Right atrium auricular region (tissue), 2 donors: Measurements from ENCODE around the gene DNAAF8. TPM values are rescaled to one million over a fixed set of nuclear protein-coding genes. Genes with fewer than 3 reads are reported as not detected.
A peak's percentile ranks its signal among the peaks of the same experiment; 100 is the strongest.

ENCODE experiments used
- DNase-seq: peaks from one replicate; pipeline ENCODE4 v3.0.0-alpha.2; 2019; ENCODE audit warnings: low spot score
- H3K27ac ChIP-seq, 2 donors: fragments of 200-600 bp; sonication (generic); 1 replicate in 1 of 2; 2 replicates in 1 of 2; pipeline ENCODE4 v1.5.1; 2016 to 2019
- H3K27me3 ChIP-seq, 2 donors: fragments of 200-600 bp; sonication (generic); one replicate each; pipeline versions ENCODE4 v1.5.1 to v1.6.0; 2017 to 2019
- H3K36me3 ChIP-seq: fragments of 200-600 bp; sonication (generic); one replicate; pipeline ENCODE4 v1.5.1; 2016
- H3K4me1 ChIP-seq, 2 donors: fragments of 200-600 bp; sonication (generic); one replicate each; pipeline versions ENCODE4 v1.5.1 to v1.6.0; 2017 to 2019
- H3K4me3 ChIP-seq, 2 donors: fragments of 200-600 bp; sonication (generic); 1 replicate in 1 of 2; 2 replicates in 1 of 2; pipeline ENCODE4 v1.5.1; 2017 to 2019; ENCODE audit warnings: mild to moderate bottlenecking in 1 of 2, moderate library complexity in 1 of 2
- H3K9me3 ChIP-seq, 2 donors: fragments of 200-600 bp; sonication (generic); one replicate each; pipeline ENCODE4 v1.5.1; 2019
- CTCF ChIP-seq, 2 donors: fragments of 200-600 bp; sonication (generic); IDR thresholded peaks; one replicate each; pipeline ENCODE4 v1.5.1; 2019; ENCODE audit warnings: antibody characterized with exemption in 2 of 2
- total RNA-seq, 2 donors: library from RNA; depleted of rRNA; stranded (reverse); fragments of >200 nt; gene quantifications; one replicate each; pipeline ENCODE4 v1.1.0, GENCODE V29; 2016

Gene DNAAF8
- total RNA-seq, 2 donors from 2014 or later = 0.39 to 0.44 TPM

DNA sequence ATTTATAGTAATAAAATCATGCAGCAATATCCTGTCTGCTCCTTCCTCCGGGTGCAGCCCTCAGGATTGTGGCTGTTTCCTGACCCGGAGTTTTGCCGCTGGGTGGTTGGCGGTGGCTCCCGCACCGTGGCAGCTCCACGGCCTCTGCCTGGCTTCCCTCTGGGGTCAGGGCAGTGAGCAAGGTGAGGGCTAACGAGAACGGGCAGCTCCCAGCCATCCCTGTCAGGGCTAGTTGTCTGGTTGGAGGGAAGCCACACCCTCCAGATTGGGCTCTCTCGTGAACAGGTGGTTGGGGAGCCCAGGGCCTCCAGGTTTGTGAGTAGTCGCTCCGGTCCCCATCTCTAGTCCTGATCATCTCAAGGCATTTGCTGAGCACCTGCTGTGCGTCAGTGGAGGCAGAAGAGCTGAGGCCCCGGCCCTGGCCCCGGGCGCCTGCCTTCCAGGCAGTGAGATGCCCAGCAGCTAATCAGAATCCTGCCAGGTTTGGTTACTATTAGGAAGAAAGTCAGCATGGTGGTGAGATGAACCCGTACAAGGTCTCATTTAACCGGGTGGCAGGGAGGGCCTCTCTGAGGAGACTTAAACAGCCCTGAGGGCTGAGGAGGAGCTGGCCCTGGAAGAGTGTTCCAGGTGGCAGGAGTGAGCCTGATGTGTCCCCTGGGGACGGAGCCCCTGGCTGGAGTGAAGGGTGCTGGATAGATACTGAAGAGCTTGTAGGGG, 43.2 kb upstream of the DNAAF8 start:
- Histone ChIP-seq H3K27ac (no peak overlapping the region), H3K4me1 (peaks cover 0 to 33% of the 10 kb centered on the region in 2 donors), H3K4me3 (no peak overlapping the region), H3K27me3 (no peaks in the 10 kb centered on the region), H3K36me3 (peaks cover 31% of the 10 kb centered on the region), H3K9me3 (no peaks in the 10 kb centered on the region)
- TF ChIP-seq CTCF (IDR thresholded peaks at IDR 0.05) = no peak
- DNase-seq = no peak

GRCh38 chr16:4691666-4692412, 42.5 kb upstream of the DNAAF8 start:
- H3K4me3 ChIP-seq = no peak overlapping the region
- no peaks in the 10 kb centered on the region for H3K9me3 ChIP-seq
- no peak for DNase-seq
- TF ChIP-seq CTCF (IDR thresholded peaks at IDR 0.05) = no peak
- peaks cover 28% of the 10 kb centered on the region for H3K36me3 ChIP-seq
- H3K27ac ChIP-seq = no peak overlapping the region
- no peaks in the 10 kb centered on the region for H3K27me3 ChIP-seq
- H3K4me1 ChIP-seq = peaks cover 0 to 41% of the 10 kb centered on the region in 2 donors

- H3K4me1 ChIP-seq = peaks cover 0 to 42% of the 10 kb centered on the region in 2 donors
- peaks cover 28% of the 10 kb centered on the region for H3K36me3 ChIP-seq
- no peak for DNase-seq
Measured at GRCh38 chr16:4692460-4693295, 41.7 kb upstream of the DNAAF8 start.

DNA sequence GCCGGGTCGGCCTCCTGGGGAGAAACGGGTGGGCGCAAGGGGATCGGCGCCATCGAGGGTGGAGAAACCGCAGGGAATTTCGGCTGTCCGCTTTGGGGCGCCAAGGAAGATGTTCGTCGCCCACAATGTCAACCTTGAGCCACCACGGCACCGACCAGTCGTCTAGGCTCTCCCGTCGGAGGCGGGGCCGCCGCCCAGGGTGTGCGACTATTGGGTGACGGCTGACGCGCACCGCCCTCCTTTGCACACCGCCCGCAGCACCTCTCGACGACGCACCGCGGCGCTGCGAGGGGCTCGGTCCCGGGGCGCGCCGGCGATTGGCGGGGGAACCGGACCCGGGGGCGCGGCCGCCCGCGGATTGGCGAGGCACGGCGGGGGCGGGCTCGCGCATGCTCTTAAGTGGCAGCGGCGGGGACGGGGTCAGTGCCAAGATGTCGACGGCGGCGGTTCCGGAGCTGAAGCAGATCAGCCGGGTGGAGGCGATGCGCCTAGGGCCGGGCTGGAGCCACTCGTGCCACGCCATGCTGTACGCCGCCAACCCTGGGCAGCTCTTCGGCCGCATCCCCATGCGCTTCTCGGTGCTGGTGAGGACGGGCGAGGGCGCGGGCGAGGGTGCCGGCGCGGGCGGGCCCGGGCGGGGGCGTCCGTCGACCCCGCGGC, 40.9 kb upstream of the DNAAF8 start, which contains the start of gene NUDT16L1:
Gene NUDT16L1, plus strand, starts transcription at position 267 of the 660 bp plus-strand sequence. Its CDS starts 165 bp downstream, at position 432.
- H3K4me3 ChIP-seq = peak within 1 kb of the TSS; percentile 94 to 100
- peak within 1 kb of the TSS; percentile 93 to 95 for H3K27ac ChIP-seq
- peaks cover 0 to 42% of the 10 kb centered on the region in 2 donors for H3K4me1 ChIP-seq
- peak; percentile 21 to 58 for TF ChIP-seq CTCF (IDR thresholded peaks at IDR 0.05)
- peak; percentile 96 for DNase-seq
- no peaks in the 10 kb centered on the region for H3K27me3 ChIP-seq
- H3K9me3 ChIP-seq = no peaks in the 10 kb centered on the region
- H3K36me3 ChIP-seq = peaks cover 32% of the 10 kb centered on the region

More at GRCh38 chr16:4692460-4693295, 41.7 kb upstream of the DNAAF8 start:
- Histone ChIP-seq H3K4me3 (peak overlapping the region; percentile 56 to 100), H3K27me3 (no peaks in the 10 kb centered on the region), H3K9me3 (no peaks in the 10 kb centered on the region), H3K27ac (peak overlapping the region; percentile 79 to 83)
- TF ChIP-seq CTCF (IDR thresholded peaks at IDR 0.05) = no peak
